Right lobe of liver (tissue), 4 donors: ENCODE measurements around the gene ZNF367.
A peak's percentile ranks its signal among the peaks of the same experiment; 100 is the strongest.

Experiments used
- POLR2A ChIP-seq: fragments of 450-650 bp; IDR thresholded peaks from one replicate; pipeline ENCODE4 v1.6.1; 2017; ENCODE audit warnings: antibody characterized with exemption, mild to moderate bottlenecking
- TF ChIP-seq, protein P1 (sequence below), 4 donors: fragments of 200-600 bp in 3 of 4; fragments of 450-650 bp in 1 of 4; IDR thresholded peaks; one replicate each; pipeline versions ENCODE4 v1.5.1 to v1.8.0; 2016 to 2022; ENCODE audit warnings: antibody characterized with exemption in 4 of 4, mild to moderate bottlenecking in 2 of 4
- donor health status: DM: no; HTN: no; CAD: no.
- donor health status: DM: no; HTN: no; CAD: no.
- donor health status: DM: no; HTN: yes; CAD: no.

DNA sequence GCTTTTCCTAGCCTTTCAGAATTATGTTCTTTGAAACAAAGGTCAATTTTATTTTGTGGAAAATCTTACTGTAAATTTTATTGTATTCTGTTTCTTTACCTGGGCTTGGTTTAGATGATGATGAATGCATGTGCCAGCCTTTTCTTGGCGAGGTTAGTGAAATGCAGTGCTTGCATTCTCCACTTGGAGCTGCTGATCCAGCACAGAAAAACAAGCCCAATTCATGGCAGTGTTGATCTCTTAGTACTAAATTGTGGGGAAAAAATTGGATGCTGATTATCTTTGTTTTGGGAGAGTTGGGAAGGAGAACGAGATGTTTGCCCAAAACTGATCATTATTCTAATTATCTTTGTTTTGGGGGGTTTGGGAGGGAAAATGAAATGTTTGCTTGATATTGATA, 35.5 kb upstream of the ZNF367 start:
- no peak for TF ChIP-seq POLR2A
- TF ChIP-seq, protein P1, sequence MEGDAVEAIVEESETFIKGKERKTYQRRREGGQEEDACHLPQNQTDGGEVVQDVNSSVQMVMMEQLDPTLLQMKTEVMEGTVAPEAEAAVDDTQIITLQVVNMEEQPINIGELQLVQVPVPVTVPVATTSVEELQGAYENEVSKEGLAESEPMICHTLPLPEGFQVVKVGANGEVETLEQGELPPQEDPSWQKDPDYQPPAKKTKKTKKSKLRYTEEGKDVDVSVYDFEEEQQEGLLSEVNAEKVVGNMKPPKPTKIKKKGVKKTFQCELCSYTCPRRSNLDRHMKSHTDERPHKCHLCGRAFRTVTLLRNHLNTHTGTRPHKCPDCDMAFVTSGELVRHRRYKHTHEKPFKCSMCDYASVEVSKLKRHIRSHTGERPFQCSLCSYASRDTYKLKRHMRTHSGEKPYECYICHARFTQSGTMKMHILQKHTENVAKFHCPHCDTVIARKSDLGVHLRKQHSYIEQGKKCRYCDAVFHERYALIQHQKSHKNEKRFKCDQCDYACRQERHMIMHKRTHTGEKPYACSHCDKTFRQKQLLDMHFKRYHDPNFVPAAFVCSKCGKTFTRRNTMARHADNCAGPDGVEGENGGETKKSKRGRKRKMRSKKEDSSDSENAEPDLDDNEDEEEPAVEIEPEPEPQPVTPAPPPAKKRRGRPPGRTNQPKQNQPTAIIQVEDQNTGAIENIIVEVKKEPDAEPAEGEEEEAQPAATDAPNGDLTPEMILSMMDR (IDR thresholded peaks at IDR 0.05) = peak; percentile 42 to 66 (median 56)
